ENCODE data around the gene TTLL1. TPM values are rescaled to one million over a fixed set of nuclear protein-coding genes. Genes with fewer than 3 reads are reported as not detected.

TTLL1 gene
- total and polyA plus RNA-seq, 2 of the 4 experiments (the other 2 are of a cell fraction): 10.8 to 13.2 TPM

GRCh38 chr22:43110444-43110926 is 21.3 kb upstream of the TTLL1 start, which contains the start of gene BIK:
Gene BIK, plus strand, starts transcription at chr22:43110750. Its CDS starts 13,273 bp downstream, at chr22:43124023.
- H3K79me1 ChIP-seq (ENCODE audit: low read depth in 1 of 2, low read length in 2 of 2): no peaks in the 10 kb centered on the region
- no TSS peak for BruUV-seq (replicated peaks)
- no peak within 1 kb of the TSS for H3K56ac ChIP-seq (ENCODE audit: extremely low read depth, insufficient read depth, low read length)
- ChIA-PET POLR2A (ENCODE audit: unreplicated experiment) (no interaction called here), CTCF (interaction anchor here (0.9 kb wide), 1 partner anchor 48 kb away, joined by 3 read pairs; no protein-coding TSS in a partner anchor)
- peak within 1 kb of the TSS; percentile 72 for H2AK9ac ChIP-seq (replicated peaks; ENCODE audit: low read depth, low read length, poor library complexity)
- peak within 1 kb of the TSS; percentile 90 for H2AFZ ChIP-seq (replicated peaks; ENCODE audit: low read length, poor library complexity)
- no peaks in the 10 kb centered on the region for H3K9me3 ChIP-seq (ENCODE audit: control insufficient read depth, insufficient read depth, low read length)
- H3K9ac ChIP-seq (ENCODE audit: low read depth, low read length): no peak within 1 kb of the TSS
- peak within 1 kb of the TSS; percentile 79 for H3K4me2 ChIP-seq (ENCODE audit: low read depth, low read length)
- ATAC-seq (ENCODE audit: low read depth): peak; percentile 73
- no peak within 1 kb of the TSS for H4K5ac ChIP-seq (ENCODE audit: low read depth, low read length)
- H3K14ac ChIP-seq (replicated peaks; ENCODE audit: low read depth, low read length): no peak within 1 kb of the TSS
- DNase-seq: no peak
- H3K4me1 ChIP-seq (ENCODE audit: control insufficient read depth, insufficient read depth, low read length): no peaks in the 10 kb centered on the region; the same call in 1 of the 2 replicates
- in situ Hi-C loops (cut with MboI; ENCODE audit: low sequenced_read_pairs): no loop called here
- H2BK5ac ChIP-seq (ENCODE audit: low read depth, low read length, poor library complexity, severe bottlenecking): no peak within 1 kb of the TSS
- no peaks in the 10 kb centered on the region for H3K9me1 ChIP-seq (ENCODE audit: insufficient read depth, low read length)
- H2BK15ac ChIP-seq (ENCODE audit: low read depth, low read length): no peak within 1 kb of the TSS
- H3K27me3 ChIP-seq (ENCODE audit: control insufficient read depth, insufficient read depth, low read length): peaks cover 58% of the 10 kb centered on the region
- H3K27ac ChIP-seq (ENCODE audit: insufficient read depth, low read length): no peak within 1 kb of the TSS
- no peak within 1 kb of the TSS for H3K18ac ChIP-seq (ENCODE audit: low read depth, low read length)
- no peak within 1 kb of the TSS for H4K8ac ChIP-seq (ENCODE audit: low read depth in 2 of 2, low read length in 2 of 2)
- no peak within 1 kb of the TSS for H2AK5ac ChIP-seq (ENCODE audit: low read depth, low read length)
- peak within 1 kb of the TSS; percentile 6; the same call in 1 of the 2 replicates for H3K23ac ChIP-seq (ENCODE audit: low read depth, low read length)
- no peak within 1 kb of the TSS for H2BK20ac ChIP-seq (ENCODE audit: low read depth, low read length)
- TF ChIP-seq BHLHE40 (IDR thresholded peaks at IDR 0.05; ENCODE audit: low read depth, low read length) (peak; percentile 26; the same call in 1 of the 2 replicates), SMC3 (IDR thresholded peaks at IDR 0.05; ENCODE audit: low read depth, low read length) (no peak)
- TF ChIP-seq, protein P1, sequence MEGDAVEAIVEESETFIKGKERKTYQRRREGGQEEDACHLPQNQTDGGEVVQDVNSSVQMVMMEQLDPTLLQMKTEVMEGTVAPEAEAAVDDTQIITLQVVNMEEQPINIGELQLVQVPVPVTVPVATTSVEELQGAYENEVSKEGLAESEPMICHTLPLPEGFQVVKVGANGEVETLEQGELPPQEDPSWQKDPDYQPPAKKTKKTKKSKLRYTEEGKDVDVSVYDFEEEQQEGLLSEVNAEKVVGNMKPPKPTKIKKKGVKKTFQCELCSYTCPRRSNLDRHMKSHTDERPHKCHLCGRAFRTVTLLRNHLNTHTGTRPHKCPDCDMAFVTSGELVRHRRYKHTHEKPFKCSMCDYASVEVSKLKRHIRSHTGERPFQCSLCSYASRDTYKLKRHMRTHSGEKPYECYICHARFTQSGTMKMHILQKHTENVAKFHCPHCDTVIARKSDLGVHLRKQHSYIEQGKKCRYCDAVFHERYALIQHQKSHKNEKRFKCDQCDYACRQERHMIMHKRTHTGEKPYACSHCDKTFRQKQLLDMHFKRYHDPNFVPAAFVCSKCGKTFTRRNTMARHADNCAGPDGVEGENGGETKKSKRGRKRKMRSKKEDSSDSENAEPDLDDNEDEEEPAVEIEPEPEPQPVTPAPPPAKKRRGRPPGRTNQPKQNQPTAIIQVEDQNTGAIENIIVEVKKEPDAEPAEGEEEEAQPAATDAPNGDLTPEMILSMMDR (conservative IDR thresholded peaks at IDR 0.05; ENCODE audit: low read depth, low read length): peak; percentile 20; the same call in 1 of the 2 replicates
- dilution Hi-C loops (cut with HindIII; ENCODE audit: low sequenced_read_pairs, unreplicated experiment): no loop called here
- no peak within 1 kb of the TSS for H3K4ac ChIP-seq (ENCODE audit: low read depth, low read length)
- 2% methylated on average over 27 of the region's 49 CpGs; no CpG with 5 or more reads in 1 of the 2 experiments for WGBS, 2 experiments (ENCODE audit: extremely low coverage in 2 of 2, insufficient read length in 1 of 2)
- H3K4me3 ChIP-seq (ENCODE audit: insufficient read depth, low read depth, low read length): peak within 1 kb of the TSS; percentile 40
- H4K20me1 ChIP-seq (ENCODE audit: insufficient read depth, low read length): no peaks in the 10 kb centered on the region
- no peaks in the 10 kb centered on the region for H3K36me3 ChIP-seq (ENCODE audit: control insufficient read depth, insufficient read depth, low read length)
- intact Hi-C loops (cut with micrococcal nuclease): no loop called here
- no peak within 1 kb of the TSS for H2BK120ac ChIP-seq (ENCODE audit: low read depth, low read length)
- H4K91ac ChIP-seq (ENCODE audit: insufficient read depth, low read depth, low read length): no peak within 1 kb of the TSS
